NT2/D1 (cell line): ENCODE data around the gene PYDC2.

Source experiments
- SUZ12 ChIP-seq: IDR thresholded peaks from 2 replicates; pipeline ENCODE4 v1.6.1; 2011; ENCODE audit not compliant: insufficient read length, insufficient read depth; ENCODE audit errors: extremely low read depth
- YY1 ChIP-seq: IDR thresholded peaks from 2 replicates; pipeline ENCODE4 v1.6.1; 2011; ENCODE audit not compliant: insufficient read length, insufficient read depth
- ZNF274 ChIP-seq: IDR thresholded peaks from 2 replicates; pipeline ENCODE4 v1.6.1; 2011; ENCODE audit warnings: mild to moderate bottlenecking, low read depth, low read length

DNA sequence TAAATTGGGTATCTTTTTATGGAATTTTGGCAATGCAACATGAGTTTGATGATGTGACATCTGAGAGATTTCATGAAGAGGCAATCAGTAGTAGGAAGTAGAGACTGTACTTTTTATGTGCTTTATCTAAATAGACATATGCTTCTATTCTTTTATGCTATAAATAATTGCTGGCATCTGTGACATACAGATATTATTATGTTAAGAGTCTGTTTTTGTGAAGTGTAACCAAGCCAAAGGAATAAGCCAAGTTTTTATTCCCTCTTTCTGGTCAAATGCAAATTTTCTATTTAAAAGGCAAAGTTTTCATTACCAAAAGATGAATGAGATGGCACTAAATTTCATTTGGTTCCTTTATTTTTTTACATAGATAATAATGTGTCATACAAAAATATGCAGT is 32.4 kb downstream of the PYDC2 start:
- TF ChIP-seq YY1 (no peak), SUZ12 (no peak), ZNF274 (no peak)
